ENCODE data around the gene SMYD3. TPM values are rescaled to one million over a fixed set of nuclear protein-coding genes. Genes with fewer than 3 reads are reported as not detected.

The SMYD3 gene
- total RNA-seq, 1 experiment from 2014 or later: 17.4 TPM

DNA sequence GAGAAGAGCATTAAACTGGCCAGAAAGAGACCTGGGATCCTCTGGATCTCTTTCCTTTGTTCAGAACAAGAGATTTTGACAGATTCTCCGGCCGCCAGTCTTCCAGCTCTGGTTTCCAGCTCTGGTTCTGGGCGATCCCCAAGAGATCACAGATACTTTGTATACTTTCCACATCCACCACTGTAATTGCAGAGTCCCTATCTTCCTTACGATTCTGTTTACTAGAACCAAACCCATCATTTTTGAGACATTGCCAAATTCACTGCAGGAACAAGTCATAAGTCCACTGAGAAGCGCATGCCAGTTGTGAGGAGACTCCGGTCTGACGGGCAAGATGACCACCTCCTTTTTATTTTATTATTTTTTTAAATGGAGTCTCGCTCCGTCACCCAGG, 505.2 kb downstream of the SMYD3 start:
- H3K9me3 ChIP-seq (ENCODE audit: control insufficient read depth, insufficient read depth, low read depth, low read length): no peaks in the 10 kb centered on the region
- no peak for ATAC-seq
- H3K4me3 ChIP-seq (ENCODE audit: low read depth in 2 of 2, low read length in 2 of 2): no peak overlapping the region
- TF ChIP-seq SIN3A (IDR thresholded peaks at IDR 0.05; ENCODE audit: borderline replicate concordance, insufficient read depth, low read depth, low read length): no peak
- TF ChIP-seq TCF7L2 (IDR thresholded peaks at IDR 0.05; ENCODE audit: low read depth, low read length): no peak
- TF ChIP-seq POLR2AphosphoS5 (IDR thresholded peaks at IDR 0.05; ENCODE audit: low read depth, low read length): no peak
- TF ChIP-seq, protein P1, sequence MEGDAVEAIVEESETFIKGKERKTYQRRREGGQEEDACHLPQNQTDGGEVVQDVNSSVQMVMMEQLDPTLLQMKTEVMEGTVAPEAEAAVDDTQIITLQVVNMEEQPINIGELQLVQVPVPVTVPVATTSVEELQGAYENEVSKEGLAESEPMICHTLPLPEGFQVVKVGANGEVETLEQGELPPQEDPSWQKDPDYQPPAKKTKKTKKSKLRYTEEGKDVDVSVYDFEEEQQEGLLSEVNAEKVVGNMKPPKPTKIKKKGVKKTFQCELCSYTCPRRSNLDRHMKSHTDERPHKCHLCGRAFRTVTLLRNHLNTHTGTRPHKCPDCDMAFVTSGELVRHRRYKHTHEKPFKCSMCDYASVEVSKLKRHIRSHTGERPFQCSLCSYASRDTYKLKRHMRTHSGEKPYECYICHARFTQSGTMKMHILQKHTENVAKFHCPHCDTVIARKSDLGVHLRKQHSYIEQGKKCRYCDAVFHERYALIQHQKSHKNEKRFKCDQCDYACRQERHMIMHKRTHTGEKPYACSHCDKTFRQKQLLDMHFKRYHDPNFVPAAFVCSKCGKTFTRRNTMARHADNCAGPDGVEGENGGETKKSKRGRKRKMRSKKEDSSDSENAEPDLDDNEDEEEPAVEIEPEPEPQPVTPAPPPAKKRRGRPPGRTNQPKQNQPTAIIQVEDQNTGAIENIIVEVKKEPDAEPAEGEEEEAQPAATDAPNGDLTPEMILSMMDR (IDR thresholded peaks at IDR 0.05): no peak
- TF ChIP-seq, protein P2, sequence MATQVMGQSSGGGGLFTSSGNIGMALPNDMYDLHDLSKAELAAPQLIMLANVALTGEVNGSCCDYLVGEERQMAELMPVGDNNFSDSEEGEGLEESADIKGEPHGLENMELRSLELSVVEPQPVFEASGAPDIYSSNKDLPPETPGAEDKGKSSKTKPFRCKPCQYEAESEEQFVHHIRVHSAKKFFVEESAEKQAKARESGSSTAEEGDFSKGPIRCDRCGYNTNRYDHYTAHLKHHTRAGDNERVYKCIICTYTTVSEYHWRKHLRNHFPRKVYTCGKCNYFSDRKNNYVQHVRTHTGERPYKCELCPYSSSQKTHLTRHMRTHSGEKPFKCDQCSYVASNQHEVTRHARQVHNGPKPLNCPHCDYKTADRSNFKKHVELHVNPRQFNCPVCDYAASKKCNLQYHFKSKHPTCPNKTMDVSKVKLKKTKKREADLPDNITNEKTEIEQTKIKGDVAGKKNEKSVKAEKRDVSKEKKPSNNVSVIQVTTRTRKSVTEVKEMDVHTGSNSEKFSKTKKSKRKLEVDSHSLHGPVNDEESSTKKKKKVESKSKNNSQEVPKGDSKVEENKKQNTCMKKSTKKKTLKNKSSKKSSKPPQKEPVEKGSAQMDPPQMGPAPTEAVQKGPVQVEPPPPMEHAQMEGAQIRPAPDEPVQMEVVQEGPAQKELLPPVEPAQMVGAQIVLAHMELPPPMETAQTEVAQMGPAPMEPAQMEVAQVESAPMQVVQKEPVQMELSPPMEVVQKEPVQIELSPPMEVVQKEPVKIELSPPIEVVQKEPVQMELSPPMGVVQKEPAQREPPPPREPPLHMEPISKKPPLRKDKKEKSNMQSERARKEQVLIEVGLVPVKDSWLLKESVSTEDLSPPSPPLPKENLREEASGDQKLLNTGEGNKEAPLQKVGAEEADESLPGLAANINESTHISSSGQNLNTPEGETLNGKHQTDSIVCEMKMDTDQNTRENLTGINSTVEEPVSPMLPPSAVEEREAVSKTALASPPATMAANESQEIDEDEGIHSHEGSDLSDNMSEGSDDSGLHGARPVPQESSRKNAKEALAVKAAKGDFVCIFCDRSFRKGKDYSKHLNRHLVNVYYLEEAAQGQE (IDR thresholded peaks at IDR 0.05; ENCODE audit: insufficient read depth in 1 of 2, low read depth in 2 of 2, low read length in 1 of 2): no peak
- no peaks in the 10 kb centered on the region for H3K27me3 ChIP-seq (ENCODE audit: control insufficient read depth, insufficient read depth, low read length)
- H3K36me3 ChIP-seq (ENCODE audit: control insufficient read depth, insufficient read depth, low read length): no peaks in the 10 kb centered on the region
- POLR2A ChIA-PET: no interaction called here
- in situ Hi-C loops (cut with HindIII; ENCODE audit: low pct_unique_long_range_greater_than_20kb, low sequenced_read_pairs) (no loop called here), intact Hi-C loops (cut with micrococcal nuclease; ENCODE audit: unreplicated experiment) (loop anchor here (2.0 kb wide), 2 partner anchors 485 to 849 kb away; no protein-coding TSS in a partner anchor)
- no peak for DNase-seq (ENCODE audit: low read depth, low spot score)
- BruUV-seq (replicated peaks): no TSS peak
- CTCF ChIA-PET: no interaction called here
- peaks cover 4% of the 10 kb centered on the region; the same call in 1 of the 2 replicates for H3K4me1 ChIP-seq (ENCODE audit: control insufficient read depth, insufficient read depth, low read length)
- H3K27ac ChIP-seq (ENCODE audit: low read length): no peak overlapping the region

DNA sequence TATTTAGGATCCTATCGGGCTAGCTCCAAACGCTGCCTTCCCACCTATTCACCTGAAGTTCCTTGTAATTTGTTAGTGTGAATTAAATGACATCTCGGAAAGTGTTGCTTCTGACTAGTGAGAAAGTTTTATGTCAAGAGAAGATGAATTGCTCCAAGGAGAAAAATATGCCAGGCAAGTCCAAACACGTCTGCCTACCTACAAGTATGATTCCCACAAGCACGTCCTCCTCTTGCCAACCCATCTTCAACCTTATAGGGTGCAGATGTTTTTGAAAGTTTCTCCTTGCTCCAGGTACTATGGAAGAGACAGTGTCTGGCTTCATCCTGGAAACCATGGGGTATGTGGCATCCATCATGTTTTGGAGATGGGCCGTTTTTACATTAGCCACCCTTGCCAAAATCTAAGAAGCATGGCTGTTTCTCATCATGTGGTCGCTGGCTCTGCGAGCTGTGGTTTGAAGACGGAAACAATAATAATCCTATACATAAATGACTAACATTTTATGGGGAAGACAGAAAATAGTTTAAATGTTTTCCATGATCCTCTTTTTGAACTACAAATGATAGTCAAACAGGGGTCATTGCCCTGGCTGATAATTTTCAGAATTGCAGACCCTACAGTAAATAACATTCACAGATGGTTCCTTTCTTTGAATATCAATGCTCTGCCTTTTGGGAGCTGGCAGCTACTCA, 505.8 kb downstream of the SMYD3 start:
- no peak overlapping the region for H3K4me3 ChIP-seq (ENCODE audit: low read depth in 2 of 2, low read length in 2 of 2)
- TF ChIP-seq, protein P1 (IDR thresholded peaks at IDR 0.05): no peak
- TF ChIP-seq TCF7L2 (IDR thresholded peaks at IDR 0.05; ENCODE audit: low read depth, low read length) (no peak), SIN3A (IDR thresholded peaks at IDR 0.05; ENCODE audit: borderline replicate concordance, insufficient read depth, low read depth, low read length) (no peak), POLR2AphosphoS5 (IDR thresholded peaks at IDR 0.05; ENCODE audit: low read depth, low read length) (no peak)
- TF ChIP-seq, protein P2 (IDR thresholded peaks at IDR 0.05; ENCODE audit: insufficient read depth in 1 of 2, low read depth in 2 of 2, low read length in 1 of 2): no peak
- intact Hi-C loops (cut with micrococcal nuclease; ENCODE audit: unreplicated experiment) (no loop called here), in situ Hi-C loops (cut with HindIII; ENCODE audit: low pct_unique_long_range_greater_than_20kb, low sequenced_read_pairs) (no loop called here)
- H3K27me3 ChIP-seq (ENCODE audit: control insufficient read depth, insufficient read depth, low read length): no peaks in the 10 kb centered on the region
- no peak overlapping the region for H3K27ac ChIP-seq (ENCODE audit: low read length)
- ChIA-PET CTCF (no interaction called here), POLR2A (no interaction called here)
- H3K4me1 ChIP-seq (ENCODE audit: control insufficient read depth, insufficient read depth, low read length): peaks cover 4% of the 10 kb centered on the region; the same call in 1 of the 2 replicates
- no peak for DNase-seq (ENCODE audit: low read depth, low spot score)
- H3K36me3 ChIP-seq (ENCODE audit: control insufficient read depth, insufficient read depth, low read length): no peaks in the 10 kb centered on the region
- ATAC-seq: no peak
- BruUV-seq (replicated peaks): no TSS peak
- no peaks in the 10 kb centered on the region for H3K9me3 ChIP-seq (ENCODE audit: control insufficient read depth, insufficient read depth, low read depth, low read length)

Data from Panc1 (cell line).